NAMALWA (cell line): Measurements from ENCODE around the gene PDK2.
"Not testable (repeated sequence)": the region's sequence is repeated elsewhere in the genome, so short reads cannot be mapped to it uniquely, and the experiment has no call there.

ENCODE experiments used
- DNase-seq: peaks from one replicate; pipeline ENCODE4 v3.0.0-alpha.2; 2015; ENCODE audit warnings: low spot score

Gene PDK2

GRCh38 chr17:50058296-50058953, 36.7 kb upstream of the PDK2 start:
- DNase-seq: no peak

DNA sequence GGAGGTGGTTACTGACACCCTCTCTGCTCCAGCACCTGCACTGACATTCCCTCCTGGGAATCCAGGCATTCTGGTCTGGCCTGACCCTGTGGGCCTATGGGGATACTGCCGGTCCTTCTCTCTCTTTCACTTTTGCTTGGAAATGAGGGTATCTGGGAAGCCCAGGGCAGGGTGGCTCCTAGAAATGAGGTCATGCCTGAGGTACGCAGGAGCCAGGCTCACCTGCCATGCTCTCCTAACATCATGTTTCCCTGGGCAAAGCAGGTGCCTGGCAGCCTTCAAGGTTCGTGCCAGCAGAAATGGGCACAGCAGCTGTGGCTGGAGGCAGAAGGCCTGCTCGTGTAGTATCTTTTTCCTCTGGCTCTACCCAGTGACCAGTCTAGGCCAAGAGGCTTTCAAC, 35.9 kb upstream of the PDK2 start:
- no peak for DNase-seq

- no peak for DNase-seq
These were observed 35.3 kb upstream of the PDK2 start for GRCh38 chr17:50059759-50060273.

GRCh38 chr17:50060951-50061712, 34.0 kb upstream of the PDK2 start:
- DNase-seq: no peak

DNA sequence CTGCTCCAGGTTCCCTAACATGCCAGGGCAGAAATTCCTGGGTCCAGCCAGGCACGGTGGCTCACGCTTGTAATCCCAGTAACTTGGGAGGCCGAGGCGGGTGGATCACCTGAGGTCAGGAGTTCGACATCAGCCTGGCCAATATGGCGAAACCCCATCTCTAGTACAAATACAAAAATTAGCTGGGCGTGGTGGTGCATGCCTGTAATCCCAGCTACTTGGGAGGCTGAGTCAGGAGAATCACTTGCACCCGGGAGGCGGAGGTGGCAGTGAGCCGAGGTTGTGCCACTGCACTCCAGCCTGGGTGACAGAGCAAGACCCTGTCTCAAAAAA, 33.5 kb upstream of the PDK2 start:
- not testable (repeated sequence) for DNase-seq

DNA sequence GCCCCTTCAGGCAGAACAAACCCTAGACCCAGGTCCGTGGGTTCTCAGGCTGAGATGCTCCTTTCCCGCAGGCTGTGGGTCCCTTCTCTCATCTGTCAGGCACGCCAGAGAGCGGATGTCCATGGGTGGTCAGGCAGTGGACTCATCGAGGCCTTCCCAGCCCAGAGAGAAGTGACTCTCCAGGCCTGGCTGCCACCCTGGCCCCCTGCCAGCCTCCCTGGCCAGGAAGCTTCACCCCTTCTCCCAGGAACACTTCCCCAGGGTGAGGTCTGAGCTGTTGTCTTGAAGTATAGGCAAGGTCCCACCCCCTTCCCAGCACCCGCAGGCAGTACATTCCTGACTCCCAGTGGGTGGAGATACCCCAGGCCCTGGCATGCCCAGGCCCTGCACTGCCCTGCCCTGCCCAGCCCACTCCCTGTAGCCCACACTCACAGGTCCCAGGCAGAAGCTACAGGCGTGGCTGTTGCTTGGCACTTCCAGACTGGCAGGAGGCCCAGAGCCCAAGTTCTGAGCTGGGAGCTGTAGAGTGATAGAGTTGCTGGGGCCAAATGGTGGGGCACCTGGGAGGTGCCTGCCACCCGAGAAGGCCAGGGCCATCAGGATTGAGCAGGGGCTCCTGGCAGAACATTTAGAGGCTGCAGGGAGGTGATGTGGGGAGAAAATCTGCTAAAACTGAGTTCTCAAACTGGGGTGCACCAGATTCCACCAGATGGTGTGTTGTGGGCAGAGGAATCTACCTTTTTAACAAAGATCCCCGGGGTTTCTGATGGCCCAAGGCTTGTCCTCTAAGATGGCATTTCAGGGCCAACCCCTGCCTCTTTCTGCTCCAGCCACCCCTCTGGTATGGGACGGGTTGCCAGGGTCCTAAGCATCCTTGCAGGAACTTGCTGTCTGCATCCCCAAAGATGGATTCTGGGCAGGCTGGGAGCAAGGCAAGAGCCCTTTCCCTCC, 32.6 kb upstream of the PDK2 start:
- no peak for DNase-seq

GRCh38 chr17:50063561-50064252, 31.4 kb upstream of the PDK2 start:
- no peak for DNase-seq

GRCh38 chr17:50064253-50065001, 30.7 kb upstream of the PDK2 start:
- DNase-seq: no peak

- DNase-seq: no peak
These were observed 30.1 kb upstream of the PDK2 start for GRCh38 chr17:50065056-50065455.

- no peak for DNase-seq
These were observed 28.2 kb upstream of the PDK2 start for GRCh38 chr17:50066995-50067394.

DNA sequence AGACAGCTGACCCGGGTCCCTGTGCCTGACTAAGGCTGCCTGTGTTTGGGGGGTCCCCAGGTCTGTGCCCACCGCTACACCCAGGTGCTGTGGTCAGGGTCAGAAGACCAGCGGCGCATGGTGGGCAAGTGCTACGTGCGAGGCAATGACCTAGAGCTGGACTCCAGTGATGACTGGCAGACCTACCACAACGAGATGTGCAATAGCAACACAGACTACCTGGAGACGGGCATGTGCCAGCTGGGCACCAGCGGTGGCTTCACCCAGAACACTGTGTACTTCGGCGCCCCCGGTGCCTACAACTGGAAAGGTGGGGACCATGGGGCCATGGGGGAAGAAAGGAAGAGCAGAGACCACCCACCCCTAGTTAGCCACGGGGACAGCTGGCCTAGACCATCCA, 27.2 kb upstream of the PDK2 start:
- DNase-seq: no peak

DNA sequence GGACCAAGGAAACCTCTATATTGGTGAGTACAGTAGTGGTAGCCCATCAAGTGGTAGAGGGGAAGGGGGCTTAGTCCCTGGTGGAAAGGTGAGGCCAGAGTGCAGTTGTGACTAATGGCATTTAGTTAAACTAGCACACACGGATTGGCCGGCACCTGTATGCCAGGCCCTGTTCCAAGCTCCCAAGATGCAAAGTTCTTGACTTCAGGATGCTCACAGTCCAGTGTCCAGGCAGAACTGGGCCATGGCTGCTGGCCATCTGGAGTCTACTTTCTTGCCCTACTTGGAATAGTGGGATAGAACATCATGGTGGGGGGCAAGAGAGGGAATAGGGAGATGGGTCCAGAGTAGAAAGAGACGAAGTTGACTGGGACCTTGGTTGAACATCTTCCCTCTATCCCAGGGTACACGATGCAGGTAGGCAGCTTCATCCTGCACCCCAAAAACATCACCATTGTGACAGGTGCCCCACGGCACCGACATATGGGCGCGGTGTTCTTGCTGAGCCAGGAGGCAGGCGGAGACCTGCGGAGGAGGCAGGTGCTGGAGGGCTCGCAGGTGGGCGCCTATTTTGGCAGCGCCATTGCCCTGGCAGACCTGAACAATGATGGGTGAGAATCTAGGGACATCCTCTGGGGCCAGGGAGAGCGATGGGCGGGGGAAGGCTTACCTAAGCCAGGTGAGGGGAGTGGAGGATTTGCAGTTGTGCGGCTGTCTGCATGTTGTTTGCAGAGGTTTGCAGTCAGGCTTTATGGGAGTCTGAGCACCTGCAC, 24.1 kb upstream of the PDK2 start:
- DNase-seq: no peak

GRCh38 chr17:50071692-50072091, 23.5 kb upstream of the PDK2 start:
- no peak for DNase-seq

DNA sequence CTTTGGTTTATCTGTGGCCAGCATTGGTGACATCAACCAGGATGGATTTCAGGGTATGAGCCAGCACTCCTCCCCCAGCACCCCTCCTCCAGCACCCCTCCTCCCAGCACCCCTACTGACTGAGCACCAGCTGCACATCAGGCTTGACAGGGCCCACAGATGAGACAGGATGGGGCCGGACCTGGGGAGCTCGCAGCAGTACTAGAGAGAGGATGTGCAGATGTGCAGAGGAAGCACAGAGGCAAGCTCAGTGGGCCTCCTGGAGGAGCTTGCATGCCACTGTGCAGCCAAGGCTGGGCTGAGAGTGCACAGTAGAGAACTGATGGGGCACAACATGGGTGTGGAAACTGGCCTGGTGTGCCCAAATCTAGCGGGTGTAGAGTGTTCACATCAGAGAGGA, 23.0 kb upstream of the PDK2 start:
- DNase-seq: peak; percentile 66

DNA sequence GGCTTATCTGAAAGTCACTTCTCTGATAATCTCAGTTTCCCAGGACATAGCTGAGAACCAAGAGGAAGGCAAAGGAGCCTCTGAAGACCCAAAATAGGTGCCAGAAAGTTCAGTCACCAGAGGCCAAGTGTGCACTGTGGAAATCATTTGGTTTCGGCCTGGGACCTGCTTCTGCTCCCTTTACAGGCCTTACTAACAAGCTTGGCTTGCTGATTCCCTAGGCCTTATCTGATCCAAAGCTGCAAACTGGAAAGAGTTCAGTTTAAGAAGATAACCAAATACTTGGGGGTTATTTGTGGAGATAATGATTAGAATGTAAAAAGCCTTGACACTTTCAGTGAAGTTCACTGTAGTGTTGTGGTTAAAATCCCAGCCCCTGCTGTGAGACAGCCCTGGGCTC, 22.2 kb upstream of the PDK2 start:
- DNase-seq: no peak

GRCh38 chr17:50074227-50074626, 20.9 kb upstream of the PDK2 start:
- DNase-seq: no peak

- DNase-seq: no peak
These were observed 19.6 kb upstream of the PDK2 start for GRCh38 chr17:50075446-50076032.

DNA sequence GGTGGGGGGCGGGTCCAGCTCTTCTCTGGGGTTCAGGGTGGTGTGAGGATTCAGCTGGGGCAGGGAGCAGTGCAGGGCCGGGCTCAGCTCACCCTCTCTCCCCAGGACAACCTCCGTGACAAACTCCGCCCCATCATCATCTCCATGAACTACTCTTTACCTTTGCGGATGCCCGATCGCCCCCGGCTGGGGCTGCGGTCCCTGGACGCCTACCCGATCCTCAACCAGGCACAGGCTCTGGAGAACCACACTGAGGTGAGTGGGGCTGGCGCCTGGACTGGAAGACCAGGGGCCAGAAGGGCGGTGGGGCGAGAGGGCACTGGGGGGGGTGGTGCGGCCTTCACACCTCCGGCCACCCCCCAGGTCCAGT, 18.9 kb upstream of the PDK2 start:
- DNase-seq: no peak

GRCh38 chr17:50076591-50077235, 18.4 kb upstream of the PDK2 start:
- DNase-seq: peak; percentile 58

DNA sequence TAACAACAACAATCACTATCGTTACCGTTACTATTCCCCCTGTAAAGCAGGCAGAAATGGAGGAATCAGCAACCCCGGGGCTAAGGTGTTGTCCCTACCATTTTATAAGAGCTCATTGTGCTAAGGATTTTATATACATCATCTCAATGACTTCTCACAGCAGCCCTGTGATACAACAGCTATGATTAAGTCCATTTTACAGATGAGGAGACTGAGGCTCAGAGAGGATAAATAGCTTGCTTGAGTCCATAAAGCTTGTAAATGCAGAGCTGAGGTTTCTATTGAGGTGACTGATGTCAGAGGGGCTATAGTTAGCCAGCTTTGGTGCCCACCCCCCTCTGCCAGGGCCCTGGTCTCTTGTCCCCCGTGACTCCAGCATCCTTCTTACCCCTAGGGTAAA, 16.7 kb upstream of the PDK2 start:
- no peak for DNase-seq
